H7 (cell line): Measurements from ENCODE around the gene PTGER2. TPM values are rescaled to one million over a fixed set of nuclear protein-coding genes. Genes with fewer than 3 reads are reported as not detected.

ENCODE experiments used
- DNase-seq: peaks from one replicate; pipeline ENCODE4 v3.0.0; 2012
- H3K27me3 ChIP-seq: 2 replicates; pipeline ENCODE4 v1.6.0; 2011; ENCODE audit warnings: mild to moderate bottlenecking, low read length; ENCODE audit not compliant: control insufficient read depth, insufficient read depth
- H3K36me3 ChIP-seq: replicated peaks from 2 replicates; pipeline ENCODE4 v1.5.1; 2011; ENCODE audit warnings: low read length; ENCODE audit not compliant: control insufficient read depth, insufficient read depth
- H3K4me3 ChIP-seq: 2 replicates; pipeline ENCODE4 v1.5.1; 2011; ENCODE audit warnings: low read depth, mild to moderate bottlenecking, control low read depth, low read length, moderate library complexity; ENCODE audit not compliant: insufficient read depth
- total RNA-seq: library from RNA; depleted of rRNA; stranded (reverse); fragments of >200 nt; shearing (Covaris generic); gene quantifications from 2 replicates; pipeline ENCODE4 v1.2.3, GENCODE V29; 2014

PTGER2 gene
- total RNA-seq, 1 experiment from 2014 or later = 0.24 TPM

DNA sequence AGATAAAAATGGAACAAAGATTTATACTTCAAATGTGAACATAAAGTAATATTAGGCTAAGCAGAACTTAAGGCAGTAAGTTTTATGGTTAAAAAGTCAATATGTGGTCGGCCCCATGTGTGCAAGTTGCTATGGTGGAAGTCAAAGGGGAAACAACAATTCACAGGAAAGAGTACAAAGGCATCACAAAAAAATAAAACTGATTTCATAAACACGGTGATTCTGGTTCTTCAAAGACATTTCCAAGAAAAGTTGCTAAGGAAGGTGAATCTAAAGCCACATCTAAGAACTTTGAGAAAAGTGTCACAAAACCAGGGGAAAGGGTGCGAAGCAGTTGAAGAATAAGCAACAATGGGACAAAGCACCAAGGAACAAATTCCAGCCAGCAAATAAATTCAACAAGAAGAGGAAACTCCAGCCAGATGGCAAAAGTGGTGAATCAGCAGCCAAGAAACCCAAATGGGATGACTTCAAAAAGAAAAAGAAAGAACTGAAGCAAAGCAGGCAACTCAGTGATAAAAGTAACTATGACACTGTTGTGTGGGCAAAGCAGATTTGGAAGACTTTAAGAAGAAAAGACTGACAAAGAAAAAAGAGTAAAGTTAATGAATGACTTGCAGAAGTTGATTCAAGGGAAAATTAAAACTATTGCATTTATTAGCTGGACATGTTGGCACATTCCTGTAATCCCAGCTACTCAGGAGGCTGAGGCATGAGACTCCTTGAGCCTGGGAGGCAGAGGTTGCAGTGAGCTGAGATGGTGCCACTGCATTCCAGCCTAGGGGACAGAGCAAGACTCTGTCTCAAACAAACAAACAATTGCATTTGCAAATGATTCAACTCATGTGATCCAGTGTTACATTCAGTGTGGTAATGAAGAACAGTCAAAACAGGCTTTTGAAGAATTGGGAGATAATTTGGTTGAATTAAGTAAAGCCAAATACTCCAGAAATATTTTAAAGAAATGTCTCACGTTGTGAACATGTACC, 27.2 kb upstream of the PTGER2 start:
- Histone ChIP-seq H3K27me3 (no peaks in the 10 kb centered on the region), H3K36me3 (no peaks in the 10 kb centered on the region), H3K4me3 (no peak overlapping the region)
- no peak for DNase-seq

DNA sequence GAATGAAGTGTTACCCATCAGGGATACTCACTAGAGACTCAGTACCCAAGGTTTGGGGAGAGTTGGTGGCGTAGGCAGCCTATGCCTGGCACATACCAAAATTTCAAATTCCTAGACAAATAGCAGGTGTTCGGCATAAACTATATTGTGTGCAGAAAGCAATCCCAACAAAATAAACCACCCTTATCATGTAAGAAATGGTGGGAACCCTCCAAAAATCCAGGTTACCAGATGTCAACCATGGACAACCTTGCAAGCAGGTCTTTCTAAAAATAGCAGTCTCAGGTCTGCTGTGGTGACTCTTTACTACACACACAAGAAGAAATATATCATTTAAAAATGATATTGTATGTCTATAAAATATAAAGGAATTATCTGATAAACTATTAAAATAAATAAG, 17.7 kb upstream of the PTGER2 start:
- DNase-seq = no peak
- Histone ChIP-seq H3K4me3 (no peak overlapping the region), H3K36me3 (no peaks in the 10 kb centered on the region), H3K27me3 (no peaks in the 10 kb centered on the region)

DNA sequence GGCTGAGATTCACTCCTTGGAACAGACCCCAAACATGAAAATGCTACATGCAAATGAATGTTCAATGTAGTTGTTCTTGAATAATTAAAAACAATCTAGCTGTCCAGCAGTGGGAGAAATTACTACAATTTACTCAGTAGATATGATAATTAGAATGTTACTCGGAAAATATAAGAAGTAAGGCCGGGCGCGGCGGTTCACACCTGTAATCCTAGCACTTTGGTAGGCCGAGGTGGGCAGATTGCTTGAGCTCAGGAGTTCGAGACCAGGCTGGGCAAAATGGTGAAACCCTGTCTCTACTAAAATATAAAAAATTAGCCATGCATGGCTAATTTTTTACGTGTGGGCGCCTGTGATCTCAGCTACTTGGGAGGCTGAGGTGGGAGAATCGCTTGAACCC, 15.3 kb upstream of the PTGER2 start:
- H3K4me3 ChIP-seq = no peak overlapping the region
- H3K36me3 ChIP-seq = no peaks in the 10 kb centered on the region
- H3K27me3 ChIP-seq = no peaks in the 10 kb centered on the region
- no peak for DNase-seq

DNA sequence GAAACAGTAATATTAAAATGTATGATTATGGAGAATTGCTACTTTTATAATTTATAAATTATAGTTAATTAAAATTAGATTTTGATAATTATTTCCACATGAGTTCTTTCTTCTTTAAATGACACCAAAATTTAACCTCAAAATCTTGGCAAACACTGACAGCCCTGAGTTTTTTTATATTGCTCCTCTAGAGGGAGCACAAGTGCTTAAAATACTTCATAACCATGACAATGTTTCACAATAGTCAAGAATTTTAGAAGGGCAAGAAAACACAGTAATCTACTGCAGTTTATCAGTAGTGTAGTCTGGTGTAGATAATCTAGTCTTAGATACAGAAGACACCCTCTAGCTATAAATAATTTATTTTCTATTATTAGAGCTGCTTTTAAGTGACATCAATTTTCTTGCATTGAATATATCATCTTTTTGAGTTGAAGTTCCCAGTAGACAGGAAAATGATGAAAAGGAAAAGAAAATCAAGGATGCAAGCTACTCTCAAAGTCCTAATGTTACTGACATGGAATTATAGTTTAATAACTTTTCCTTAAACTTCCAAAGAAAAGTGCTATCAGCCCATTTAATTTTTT, 14.3 kb upstream of the PTGER2 start:
- DNase-seq = peak; percentile 36
- Histone ChIP-seq H3K4me3 (no peak overlapping the region), H3K36me3 (no peaks in the 10 kb centered on the region), H3K27me3 (no peaks in the 10 kb centered on the region)

DNA sequence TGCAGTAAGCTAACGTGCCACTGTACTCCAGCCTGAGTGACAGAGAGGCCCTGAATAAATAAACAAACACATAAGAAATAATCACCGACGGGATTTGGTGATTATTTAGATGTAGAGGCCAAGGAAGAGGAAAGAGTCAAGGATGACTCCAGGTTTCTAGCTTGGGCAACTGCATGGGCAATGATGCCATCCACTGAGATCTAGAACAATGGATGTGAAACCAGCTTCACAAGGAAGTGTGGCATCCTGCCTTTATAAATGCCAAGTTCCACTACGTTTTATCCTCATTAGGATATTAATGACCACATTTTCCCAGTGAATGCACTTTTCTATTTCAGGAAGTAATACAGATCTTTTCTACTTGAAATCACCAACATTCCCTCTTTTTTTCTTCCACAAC, 10.9 kb upstream of the PTGER2 start:
- Histone ChIP-seq H3K4me3 (no peak overlapping the region), H3K36me3 (no peaks in the 10 kb centered on the region)
- DNase-seq = no peak

DNA sequence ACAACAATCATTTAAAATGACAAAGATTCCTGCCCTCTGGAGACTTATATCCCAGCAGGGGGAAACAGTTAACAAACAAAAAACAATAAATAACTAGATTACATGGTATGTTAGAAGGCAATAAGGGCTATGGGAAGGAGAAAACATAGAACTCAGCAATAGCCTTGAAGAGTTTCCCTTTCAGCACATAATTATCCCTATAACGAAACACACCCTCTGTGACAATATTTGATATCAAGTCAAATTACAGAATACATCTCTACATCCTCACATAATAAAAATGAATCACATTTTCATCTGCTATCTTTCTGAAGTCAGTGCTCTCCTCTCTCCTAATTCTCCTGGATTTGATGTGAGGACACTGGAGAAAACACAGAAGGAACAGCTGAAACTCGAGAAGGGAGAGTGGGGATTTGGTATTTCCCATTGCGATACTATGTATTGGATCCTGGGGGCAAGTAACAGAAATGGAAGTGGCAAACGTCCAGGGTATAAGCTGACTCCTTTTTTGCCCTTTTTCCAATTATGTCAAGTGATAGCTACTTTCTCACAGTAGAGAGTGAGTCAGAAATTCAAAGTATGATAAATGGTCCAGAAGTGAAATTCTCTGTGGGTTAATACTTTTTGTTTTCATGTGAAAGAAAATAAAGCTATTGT, 9.7 kb upstream of the PTGER2 start:
- Histone ChIP-seq H3K36me3 (no peaks in the 10 kb centered on the region), H3K4me3 (no peak overlapping the region), H3K27me3 (no peaks in the 10 kb centered on the region)
- no peak for DNase-seq

More for the DNA sequence above, 10.9 kb upstream of the PTGER2 start:
- no peaks in the 10 kb centered on the region for H3K27me3 ChIP-seq

DNA sequence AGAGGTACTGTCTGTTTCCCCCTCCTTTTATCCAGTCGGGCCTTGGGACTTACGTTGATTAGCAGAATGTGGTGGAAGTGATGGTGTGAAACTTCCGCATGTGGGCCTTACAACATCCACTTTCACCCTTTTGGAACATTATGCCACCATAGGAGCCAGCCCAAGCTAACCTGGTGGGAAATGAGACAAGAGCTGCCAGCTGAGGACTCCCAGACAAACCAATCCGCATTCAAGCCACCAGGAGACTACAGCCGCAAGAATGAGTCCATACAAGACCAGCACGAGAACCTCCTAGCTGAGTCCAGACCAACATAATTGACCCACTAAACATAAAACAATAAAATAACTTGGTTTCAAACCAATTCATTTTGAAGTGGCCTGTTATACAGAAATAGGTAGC, 9.1 kb upstream of the PTGER2 start:
- Histone ChIP-seq H3K36me3 (no peaks in the 10 kb centered on the region), H3K4me3 (no peak overlapping the region), H3K27me3 (no peaks in the 10 kb centered on the region)
- DNase-seq = no peak

- no peak for DNase-seq
- Histone ChIP-seq H3K27me3 (peaks cover 4% of the 10 kb centered on the region), H3K36me3 (no peaks in the 10 kb centered on the region; the same call in 1 of the 2 replicates)
Observed at GRCh38 chr14:52307376-52307775, 6.7 kb upstream of the PTGER2 start.

GRCh38 chr14:52307905-52308304, 6.2 kb upstream of the PTGER2 start:
- DNase-seq = no peak
- Histone ChIP-seq H3K4me3 (no peak overlapping the region), H3K27me3 (peaks cover 8% of the 10 kb centered on the region), H3K36me3 (no peaks in the 10 kb centered on the region; the same call in 1 of the 2 replicates)

More at GRCh38 chr14:52307376-52307775, 6.7 kb upstream of the PTGER2 start:
- H3K4me3 ChIP-seq = no peak overlapping the region

DNA sequence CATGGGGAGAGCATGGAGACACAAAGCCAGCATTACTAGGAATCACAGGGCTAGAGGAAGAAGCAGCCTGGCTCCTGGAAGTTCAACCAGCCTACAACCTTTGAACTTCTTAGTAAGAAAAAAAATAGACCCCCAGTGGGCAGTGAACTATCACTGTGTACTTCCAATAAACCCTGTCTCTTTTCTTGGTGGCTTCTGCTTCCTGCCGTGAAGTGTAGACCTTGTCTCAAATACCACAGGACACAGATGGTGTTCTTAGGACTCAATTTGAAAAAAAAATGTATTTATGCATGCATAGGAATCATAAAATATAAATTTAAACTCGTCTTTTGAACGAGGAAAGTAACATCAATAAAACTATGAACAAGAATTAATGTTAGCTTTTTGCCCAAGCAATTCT, 3.6 kb upstream of the PTGER2 start:
- H3K36me3 ChIP-seq = no peaks in the 10 kb centered on the region; the same call in 1 of the 2 replicates
- DNase-seq = no peak
- no peak overlapping the region for H3K4me3 ChIP-seq
- peaks cover 35% of the 10 kb centered on the region for H3K27me3 ChIP-seq

- Histone ChIP-seq H3K4me3 (no peak overlapping the region), H3K36me3 (no peaks in the 10 kb centered on the region; the same call in 1 of the 2 replicates), H3K27me3 (peaks cover 51% of the 10 kb centered on the region)
- DNase-seq = no peak
Observed at GRCh38 chr14:52312931-52313355, 1.2 kb upstream of the PTGER2 start.

DNA sequence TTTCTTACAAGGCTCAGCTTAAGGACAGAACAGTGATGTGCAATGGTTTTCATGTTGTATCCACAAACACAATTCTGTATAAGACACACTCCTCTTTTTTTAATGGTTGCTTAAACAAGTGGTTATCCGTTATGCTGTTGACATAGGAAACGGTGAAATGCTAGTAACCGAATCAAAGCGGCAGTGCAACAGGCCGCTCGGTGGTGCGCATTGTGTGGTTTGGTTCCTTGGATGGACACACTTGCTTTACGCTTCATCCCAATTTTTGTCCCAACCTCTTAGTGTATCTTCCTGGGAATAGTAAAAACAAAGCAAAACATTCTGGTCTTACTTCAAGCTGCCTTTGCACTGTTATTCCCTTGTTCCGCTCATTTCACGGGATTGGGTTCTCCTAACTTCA, 650 bp upstream of the PTGER2 start:
- no peak for DNase-seq
- H3K36me3 ChIP-seq = no peaks in the 10 kb centered on the region; the same call in 1 of the 2 replicates
- peak overlapping the region; percentile 55; the same call in 1 of the 2 replicates for H3K4me3 ChIP-seq
- peaks cover 51% of the 10 kb centered on the region for H3K27me3 ChIP-seq

- no peaks in the 10 kb centered on the region; the same call in 1 of the 2 replicates for H3K36me3 ChIP-seq
- H3K27me3 ChIP-seq = peaks cover 51% of the 10 kb centered on the region
- DNase-seq = peak; percentile 74
- peak overlapping the region; percentile 55 for H3K4me3 ChIP-seq
Observed at GRCh38 chr14:52314595-52315354, 663 bp downstream of the PTGER2 start.

DNA sequence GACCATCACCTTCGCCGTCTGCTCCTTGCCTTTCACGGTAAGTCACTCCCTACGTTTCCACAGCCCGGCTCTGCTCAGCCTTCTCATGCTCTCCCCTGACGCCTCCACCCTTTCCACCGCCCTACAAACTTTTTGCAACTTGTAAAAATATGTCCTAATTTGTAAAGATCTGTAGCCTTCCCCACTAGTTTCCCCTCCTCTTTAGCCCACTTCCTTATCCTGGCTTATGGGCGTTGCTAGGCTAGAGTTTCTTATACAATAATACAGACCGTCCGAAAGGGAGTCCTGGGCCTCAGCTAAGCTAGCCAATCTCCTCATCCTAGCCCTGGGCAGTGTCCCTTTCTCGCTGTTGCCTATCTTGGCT, 1.2 kb downstream of the PTGER2 start:
- Histone ChIP-seq H3K4me3 (peak overlapping the region; percentile 55), H3K27me3 (peaks cover 51% of the 10 kb centered on the region), H3K36me3 (no peaks in the 10 kb centered on the region; the same call in 1 of the 2 replicates)
- no peak for DNase-seq
